Smooth muscle cell (in vitro differentiated cells): ENCODE results near the gene ARL15. TPM values are rescaled to one million over a fixed set of nuclear protein-coding genes. Genes with fewer than 3 reads are reported as not detected.

ENCODE experiments used
- DNase-seq: peaks from one replicate; lab custom pipeline; 2025; ENCODE audit not compliant: unreplicated experiment; lab: John Stamatoyannopoulos, UW
- H2AFZ ChIP-seq: fragments of 200-600 bp; sonication (generic); 2 replicates; pipeline ENCODE4 v1.6.0; 2016; ENCODE audit warnings: antibody characterized with exemption, low read depth, mild to moderate bottlenecking
- H3F3A ChIP-seq: fragments of 200-600 bp; sonication (generic); 2 replicates; pipeline ENCODE4 v1.6.0; 2017; ENCODE audit warnings: antibody characterized with exemption, low read depth
- H3K27ac ChIP-seq: fragments of 200-600 bp; sonication (generic); 2 replicates; pipeline ENCODE4 v1.5.1; 2016; ENCODE audit warnings: low read depth, mild to moderate bottlenecking
- H3K27me3 ChIP-seq: fragments of 200-600 bp; sonication (generic); 2 replicates; pipeline ENCODE4 v1.6.1; 2016; ENCODE audit warnings: low read depth, mild to moderate bottlenecking
- H3K36me3 ChIP-seq: fragments of 200-600 bp; sonication (generic); 2 replicates; pipeline ENCODE4 v1.5.1; 2016; ENCODE audit warnings: low read depth
- H3K4me1 ChIP-seq: fragments of 200-600 bp; sonication (generic); 2 replicates; pipeline ENCODE4 v1.5.1; 2016; ENCODE audit warnings: low read depth
- H3K4me2 ChIP-seq: fragments of 200-600 bp; sonication (generic); 2 replicates; pipeline ENCODE4 v1.6.0; 2016; ENCODE audit warnings: mild to moderate bottlenecking
- H3K4me3 ChIP-seq: fragments of 200-600 bp; sonication (generic); 2 replicates; pipeline ENCODE4 v1.5.1; 2016; ENCODE audit warnings: mild to moderate bottlenecking
- H3K79me2 ChIP-seq: fragments of 200-600 bp; sonication (generic); 2 replicates; pipeline ENCODE4 v1.6.0; 2016; ENCODE audit warnings: low read depth, mild to moderate bottlenecking
- H3K9ac ChIP-seq: fragments of 200-600 bp; sonication (generic); 2 replicates; pipeline ENCODE4 v1.6.0; 2016; ENCODE audit warnings: low read depth
- H3K9me3 ChIP-seq: fragments of 200-600 bp; sonication (generic); replicated peaks from 2 replicates; pipeline ENCODE4 v1.5.1; 2016; ENCODE audit warnings: low read depth
- H4K20me1 ChIP-seq: fragments of 200-600 bp; sonication (generic); 2 replicates; pipeline ENCODE4 v1.6.0; 2016; ENCODE audit warnings: low read depth
- WGBS: methylation state at CpG from one replicate; pipeline ENCODE4 v1.1.7; 2016; ENCODE audit warnings: low lambda C conversion rate; 5-methylcytosine and 5-hydroxymethylcytosine counted together
- polyA plus RNA-seq: library from polyadenylated mRNA; unstranded; fragments of >200 nt; fragmentation: Nextera tagmentation; extraction: Ambion mirVana; gene quantifications from 2 replicates; pipeline ENCODE4 v1.2.1, GENCODE V29; 2016
- total RNA-seq: library from RNA; depleted of rRNA; stranded (reverse); fragments of >200 nt; gene quantifications from 2 replicates; pipeline ENCODE4 v1.2.3, GENCODE V29; 2014
- TF ChIP-seq, protein P1 (sequence below): fragments of 200-600 bp; sonication (generic); IDR thresholded peaks from 2 replicates; pipeline ENCODE4 v1.5.1; 2017; ENCODE audit warnings: borderline replicate concordance, mild to moderate bottlenecking, antibody characterized with exemption; ENCODE audit not compliant: insufficient read depth, poor library complexity, severe bottlenecking

ARL15 gene
- total and polyA plus RNA-seq, 2 experiments from 2014 or later: 9.8 to 51.1 TPM

DNA sequence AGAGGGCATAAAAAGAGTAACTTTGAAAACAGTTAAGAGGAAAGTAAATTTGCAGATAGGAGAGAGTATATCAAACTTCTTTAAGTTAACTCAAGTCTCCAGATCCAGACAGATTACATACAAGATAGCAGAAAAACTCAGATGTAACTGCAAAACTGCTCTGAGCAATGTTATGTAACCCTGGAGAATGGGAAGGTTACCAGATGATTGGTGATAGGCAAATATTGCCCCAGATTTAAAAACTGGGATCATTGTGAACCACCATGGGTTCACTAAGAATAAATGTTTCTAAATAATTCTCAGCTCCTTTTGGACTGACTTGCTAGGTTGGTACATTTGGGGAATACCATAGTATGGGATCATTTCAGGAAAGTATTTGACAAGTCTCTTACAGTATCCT lies 176.5 kb downstream of the ARL15 start:
- no peak for DNase-seq
- H3K36me3 ChIP-seq: no peaks in the 10 kb centered on the region
- no peaks in the 10 kb centered on the region for H3K4me1 ChIP-seq
- TF ChIP-seq, protein P1, sequence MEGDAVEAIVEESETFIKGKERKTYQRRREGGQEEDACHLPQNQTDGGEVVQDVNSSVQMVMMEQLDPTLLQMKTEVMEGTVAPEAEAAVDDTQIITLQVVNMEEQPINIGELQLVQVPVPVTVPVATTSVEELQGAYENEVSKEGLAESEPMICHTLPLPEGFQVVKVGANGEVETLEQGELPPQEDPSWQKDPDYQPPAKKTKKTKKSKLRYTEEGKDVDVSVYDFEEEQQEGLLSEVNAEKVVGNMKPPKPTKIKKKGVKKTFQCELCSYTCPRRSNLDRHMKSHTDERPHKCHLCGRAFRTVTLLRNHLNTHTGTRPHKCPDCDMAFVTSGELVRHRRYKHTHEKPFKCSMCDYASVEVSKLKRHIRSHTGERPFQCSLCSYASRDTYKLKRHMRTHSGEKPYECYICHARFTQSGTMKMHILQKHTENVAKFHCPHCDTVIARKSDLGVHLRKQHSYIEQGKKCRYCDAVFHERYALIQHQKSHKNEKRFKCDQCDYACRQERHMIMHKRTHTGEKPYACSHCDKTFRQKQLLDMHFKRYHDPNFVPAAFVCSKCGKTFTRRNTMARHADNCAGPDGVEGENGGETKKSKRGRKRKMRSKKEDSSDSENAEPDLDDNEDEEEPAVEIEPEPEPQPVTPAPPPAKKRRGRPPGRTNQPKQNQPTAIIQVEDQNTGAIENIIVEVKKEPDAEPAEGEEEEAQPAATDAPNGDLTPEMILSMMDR: no peak
- no peaks in the 10 kb centered on the region for H4K20me1 ChIP-seq
- H3K79me2 ChIP-seq: no peaks in the 10 kb centered on the region
- H3K27ac ChIP-seq: no peak overlapping the region
- no peak overlapping the region for H2AFZ ChIP-seq
- H3K9me3 ChIP-seq: no peaks in the 10 kb centered on the region
- H3K4me3 ChIP-seq: no peak overlapping the region
- H3K4me2 ChIP-seq: no peak overlapping the region
- H3K9ac ChIP-seq: no peak overlapping the region
- H3K27me3 ChIP-seq: no peaks in the 10 kb centered on the region
- no peaks in the 10 kb centered on the region for H3F3A ChIP-seq

DNA sequence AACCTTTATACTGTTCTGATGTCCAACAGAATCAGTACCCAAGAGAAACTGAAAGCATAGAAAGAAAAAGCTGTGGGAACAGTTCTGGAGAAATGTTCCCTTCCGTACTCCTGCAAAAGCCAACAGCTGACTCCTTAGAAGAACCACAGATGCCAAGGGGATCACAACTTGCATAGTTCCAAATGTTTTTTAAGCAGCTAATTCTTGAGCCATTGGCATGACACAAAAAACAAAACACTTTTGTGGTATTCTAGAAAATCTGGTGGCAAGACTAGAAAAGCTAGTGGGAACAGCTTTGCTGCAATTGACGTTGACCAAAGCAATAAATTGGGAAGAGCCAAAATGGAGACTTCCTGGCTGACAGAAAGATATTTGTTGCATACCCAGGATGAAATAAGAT lies 189.9 kb downstream of the ARL15 start:
- peaks cover 5% of the 10 kb centered on the region for H4K20me1 ChIP-seq
- no peak overlapping the region for H3K27ac ChIP-seq
- no peaks in the 10 kb centered on the region for H3F3A ChIP-seq
- H2AFZ ChIP-seq: no peak overlapping the region
- H3K9me3 ChIP-seq: no peaks in the 10 kb centered on the region
- no peaks in the 10 kb centered on the region for H3K36me3 ChIP-seq
- no peak overlapping the region for H3K4me3 ChIP-seq
- WGBS: 69% methylated on average over 2 of the region's 2 CpGs
- H3K4me1 ChIP-seq: no peaks in the 10 kb centered on the region
- no peaks in the 10 kb centered on the region for H3K79me2 ChIP-seq
- TF ChIP-seq, protein P1: no peak
- H3K9ac ChIP-seq: no peak overlapping the region
- no peak overlapping the region for H3K4me2 ChIP-seq
- no peaks in the 10 kb centered on the region for H3K27me3 ChIP-seq
- no peak for DNase-seq

DNA sequence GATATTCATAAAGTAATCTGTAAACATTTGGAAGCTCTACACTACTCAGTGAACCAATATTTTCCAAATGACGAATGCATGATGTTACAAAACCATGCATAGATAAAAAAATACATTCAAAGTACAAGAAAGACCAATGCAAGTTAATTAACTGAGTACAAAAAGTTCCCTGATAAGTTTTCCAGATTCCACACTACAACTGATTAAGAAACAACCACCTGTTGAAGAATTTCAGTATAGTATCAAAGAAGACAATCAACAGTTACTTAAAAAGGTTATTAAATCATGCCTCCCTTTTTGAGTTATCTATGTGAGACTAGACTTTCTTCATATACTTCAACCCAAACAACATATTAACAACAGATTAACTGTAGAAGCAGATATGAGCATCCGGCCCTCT lies 192.4 kb downstream of the ARL15 start:
- TF ChIP-seq, protein P1: no peak
- no peak overlapping the region for H3K9ac ChIP-seq
- H3F3A ChIP-seq: no peaks in the 10 kb centered on the region
- no peaks in the 10 kb centered on the region for H3K27me3 ChIP-seq
- no peaks in the 10 kb centered on the region for H3K4me1 ChIP-seq
- H3K36me3 ChIP-seq: no peaks in the 10 kb centered on the region
- H4K20me1 ChIP-seq: peaks cover 5% of the 10 kb centered on the region
- no peak overlapping the region for H3K4me2 ChIP-seq
- H3K79me2 ChIP-seq: no peaks in the 10 kb centered on the region
- 96% methylated on average over 2 of the region's 2 CpGs for WGBS
- H3K9me3 ChIP-seq: no peaks in the 10 kb centered on the region
- no peak overlapping the region for H3K27ac ChIP-seq
- no peak overlapping the region for H2AFZ ChIP-seq
- no peak for DNase-seq
- no peak overlapping the region for H3K4me3 ChIP-seq

DNA sequence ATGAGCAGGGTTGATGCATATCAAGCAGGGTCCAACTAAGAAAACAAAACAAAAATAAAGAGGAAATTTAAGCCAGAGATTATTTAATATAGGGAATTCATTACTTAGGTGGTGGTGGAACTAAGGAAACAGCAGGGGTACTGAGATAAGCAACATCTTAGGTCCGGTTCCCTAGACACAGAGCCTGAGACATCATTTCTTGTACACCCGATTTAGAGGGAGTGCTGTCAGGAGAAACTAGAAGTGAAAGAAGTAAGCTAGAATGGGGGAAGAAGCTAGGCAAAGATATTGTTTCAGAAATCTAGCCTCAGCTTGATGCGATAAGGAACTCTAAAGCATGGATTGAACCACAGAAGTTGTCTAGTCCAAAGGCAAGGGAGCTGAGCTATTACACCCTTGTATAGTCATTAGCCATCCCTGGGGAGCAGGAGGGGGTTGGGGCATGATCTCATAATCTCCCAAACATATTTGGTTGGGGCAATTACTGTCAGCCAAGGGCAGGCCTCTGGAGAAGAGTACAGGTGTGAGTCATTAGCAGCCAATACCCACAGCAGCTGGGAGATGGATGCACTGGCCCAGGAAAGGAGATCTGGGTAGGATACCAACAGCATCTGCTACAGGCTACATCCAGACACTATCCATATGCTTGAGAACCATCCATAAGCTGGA lies 194.5 kb downstream of the ARL15 start:
- no peak overlapping the region for H3K4me3 ChIP-seq
- TF ChIP-seq, protein P1: no peak
- no peak overlapping the region for H2AFZ ChIP-seq
- H3K27me3 ChIP-seq: no peaks in the 10 kb centered on the region
- peaks cover 5% of the 10 kb centered on the region for H4K20me1 ChIP-seq
- H3K9me3 ChIP-seq: no peaks in the 10 kb centered on the region
- 95% methylated on average over 3 of the region's 3 CpGs for WGBS
- no peaks in the 10 kb centered on the region for H3F3A ChIP-seq
- no peaks in the 10 kb centered on the region for H3K4me1 ChIP-seq
- no peak overlapping the region for H3K27ac ChIP-seq
- no peak overlapping the region for H3K9ac ChIP-seq
- H3K36me3 ChIP-seq: no peaks in the 10 kb centered on the region
- H3K4me2 ChIP-seq: no peak overlapping the region
- DNase-seq: no peak
- no peaks in the 10 kb centered on the region for H3K79me2 ChIP-seq
